ENCODE data around the gene ZFYVE28. TPM values are rescaled to one million over a fixed set of nuclear protein-coding genes. Genes with fewer than 3 reads are reported as not detected.
A peak's percentile ranks its signal among the peaks of the same experiment; 100 is the strongest.

The ZFYVE28 gene
- total and polyA plus RNA-seq, 2 experiments from 2014 or later: 4.6 to 9.6 TPM

DNA sequence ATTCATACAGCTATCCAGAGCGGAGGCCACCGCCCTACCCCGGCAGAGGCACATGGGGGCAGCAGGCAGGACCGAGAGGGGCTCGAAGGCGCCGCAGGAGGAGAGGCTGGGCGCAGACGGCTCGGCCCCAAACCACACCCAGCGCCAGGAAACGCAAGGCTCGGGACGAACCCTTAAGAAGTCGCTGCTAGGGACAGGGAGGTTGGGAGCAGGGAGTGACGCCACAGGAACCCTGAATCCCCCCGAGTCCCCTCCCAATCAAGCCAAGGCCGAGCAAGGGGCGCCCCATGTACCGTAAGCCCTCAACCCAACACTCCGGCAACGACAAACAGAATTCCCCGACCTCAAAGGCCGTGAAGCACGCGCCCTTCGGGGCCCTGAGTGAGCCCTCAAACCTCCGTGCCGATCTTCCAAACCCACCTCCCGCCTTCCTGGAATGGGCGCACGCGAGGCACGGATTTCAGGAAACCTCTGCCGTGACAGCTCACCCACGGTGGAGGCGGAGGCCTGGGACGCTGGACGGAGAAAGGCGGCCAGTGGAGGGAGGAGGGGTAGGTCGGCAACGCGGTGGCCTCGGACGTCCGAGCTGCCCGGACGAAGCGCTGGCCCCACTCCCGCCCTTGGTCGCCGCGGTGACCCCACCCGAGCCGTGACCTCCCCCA, 1.8 kb downstream of the ZFYVE28 start:
- H3K4me3 ChIP-seq: peak overlapping the region; percentile 74
- H2AFZ ChIP-seq: peak overlapping the region; percentile 47
- TF ChIP-seq EZH2phosphoT487 (IDR thresholded peaks at IDR 0.05; ENCODE audit: insufficient read depth, low read depth): no peak
- no peak for TF ChIP-seq EZH2 (IDR thresholded peaks at IDR 0.05; ENCODE audit: insufficient read depth, poor library complexity, severe bottlenecking)

DNA sequence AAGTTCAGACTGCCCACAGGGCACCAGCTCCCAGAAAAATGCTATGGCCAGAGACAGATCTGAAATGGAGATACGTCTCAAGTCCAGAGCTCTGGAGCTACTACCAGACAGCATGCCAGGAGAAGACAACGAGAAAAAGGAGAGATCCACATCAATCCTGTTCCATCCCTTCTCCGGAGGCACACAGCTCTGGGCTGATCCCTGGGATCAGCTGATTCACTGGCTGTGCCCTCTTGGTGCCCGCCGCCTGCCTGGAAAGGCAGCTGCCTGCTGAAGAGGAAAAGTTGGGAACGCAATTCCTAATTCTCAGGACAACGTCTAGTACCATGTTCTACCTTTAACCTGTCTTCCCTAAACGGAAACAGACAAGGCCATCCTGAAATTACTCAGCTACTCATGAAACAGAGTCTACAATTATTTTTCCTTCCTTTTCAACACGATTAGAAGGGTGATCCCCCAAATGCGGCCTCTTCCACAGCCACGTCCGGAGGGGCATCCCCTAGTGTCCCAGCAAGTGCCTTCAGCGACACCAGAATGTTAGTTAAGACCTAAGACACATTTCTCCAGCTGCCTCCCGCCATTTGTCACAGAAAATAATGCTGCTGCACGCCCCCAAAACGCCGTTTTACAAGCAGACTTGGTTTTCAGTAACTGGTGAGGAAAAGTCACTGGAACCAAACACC, 2.4 kb downstream of the ZFYVE28 start:
- TF ChIP-seq EZH2phosphoT487 (IDR thresholded peaks at IDR 0.05; ENCODE audit: insufficient read depth, low read depth): no peak
- TF ChIP-seq EZH2 (IDR thresholded peaks at IDR 0.05; ENCODE audit: insufficient read depth, poor library complexity, severe bottlenecking): no peak
- H3K4me3 ChIP-seq: peak overlapping the region; percentile 74; the same call in 1 of the 2 replicates
- H3K27me3 ChIP-seq (replicated peaks; ENCODE audit: insufficient read depth): peaks cover 19% of the 10 kb centered on the region
- H4K20me1 ChIP-seq (ENCODE audit: insufficient read depth): no peaks in the 10 kb centered on the region
- no peaks in the 10 kb centered on the region for H3K79me2 ChIP-seq (ENCODE audit: insufficient read depth)
- H3K36me3 ChIP-seq (ENCODE audit: low read depth): no peaks in the 10 kb centered on the region
- H3K9me3 ChIP-seq (ENCODE audit: low read depth): no peaks in the 10 kb centered on the region
- 83 to 85% methylated on average over 16 to 17 of the region's 17 CpGs for WGBS, 2 experiments (ENCODE audit: low coverage in 1 of 2, low lambda C conversion rate in 2 of 2, missing lambda C conversion rate in 2 of 2)
- H3K9me2 ChIP-seq (ENCODE audit: insufficient read depth): no peaks in the 10 kb centered on the region
- DNase-seq: no peak
- peaks cover 32% of the 10 kb centered on the region for H3F3A ChIP-seq (ENCODE audit: insufficient read depth)
- no peak overlapping the region for H3K4me2 ChIP-seq (ENCODE audit: unreplicated experiment)
- H3K4me1 ChIP-seq (ENCODE audit: insufficient read depth): peaks cover 19% of the 10 kb centered on the region
- no peak overlapping the region for H3K27ac ChIP-seq
- in situ Hi-C loops (cut with MboI): no loop called here
- peak overlapping the region; percentile 47 for H2AFZ ChIP-seq
- H3K9ac ChIP-seq: no peak overlapping the region

More for the DNA sequence above, 1.8 kb downstream of the ZFYVE28 start:
- H3K9me3 ChIP-seq (ENCODE audit: low read depth): no peaks in the 10 kb centered on the region
- H3K79me2 ChIP-seq (ENCODE audit: insufficient read depth): no peaks in the 10 kb centered on the region
- peak overlapping the region; percentile 31; the same call in 1 of the 2 replicates for H3K9ac ChIP-seq
- H3K27ac ChIP-seq: no peak overlapping the region
- peak overlapping the region; percentile 62 for H3K4me2 ChIP-seq (ENCODE audit: unreplicated experiment)
- H3F3A ChIP-seq (ENCODE audit: insufficient read depth): peaks cover 32% of the 10 kb centered on the region
- peak; percentile 59 for DNase-seq
- in situ Hi-C loops (cut with MboI): no loop called here
- no peaks in the 10 kb centered on the region for H3K9me2 ChIP-seq (ENCODE audit: insufficient read depth)
- WGBS, 2 experiments (ENCODE audit: low coverage in 1 of 2, low lambda C conversion rate in 2 of 2, missing lambda C conversion rate in 2 of 2): 26 to 34% methylated on average over 41 to 55 of the region's 55 CpGs
- H3K4me1 ChIP-seq (ENCODE audit: insufficient read depth): peaks cover 19% of the 10 kb centered on the region
- no peaks in the 10 kb centered on the region for H4K20me1 ChIP-seq (ENCODE audit: insufficient read depth)
- H3K27me3 ChIP-seq (replicated peaks; ENCODE audit: insufficient read depth): peaks cover 23% of the 10 kb centered on the region
- H3K36me3 ChIP-seq (ENCODE audit: low read depth): no peaks in the 10 kb centered on the region

DNA sequence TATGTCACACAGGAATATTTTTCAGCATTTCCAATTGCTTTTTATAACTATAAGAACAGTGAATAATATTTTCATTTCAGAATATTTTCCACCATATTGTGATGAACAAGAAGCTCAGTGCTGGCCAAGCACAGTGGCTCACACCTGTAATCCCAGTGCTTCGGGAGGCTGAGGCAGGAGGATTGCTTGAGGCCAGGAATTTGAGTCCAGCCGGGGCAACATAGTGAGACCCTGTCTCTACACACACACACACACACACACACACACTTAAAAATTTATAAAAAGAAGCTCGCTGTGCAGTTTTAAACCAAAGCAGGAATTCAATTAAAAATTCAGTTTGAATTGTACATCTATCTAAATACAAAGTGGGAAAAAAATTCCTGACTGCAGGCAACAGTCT, 3.2 kb downstream of the ZFYVE28 start:
- in situ Hi-C loops (cut with MboI): no loop called here
- H3K9ac ChIP-seq: no peak overlapping the region
- H3K36me3 ChIP-seq (ENCODE audit: low read depth): no peaks in the 10 kb centered on the region
- no peaks in the 10 kb centered on the region for H3K9me2 ChIP-seq (ENCODE audit: insufficient read depth)
- no peak overlapping the region for H3K4me2 ChIP-seq (ENCODE audit: unreplicated experiment)
- H3K4me1 ChIP-seq (ENCODE audit: insufficient read depth): peaks cover 19% of the 10 kb centered on the region
- H3K9me3 ChIP-seq (ENCODE audit: low read depth): no peaks in the 10 kb centered on the region
- WGBS, 2 experiments (ENCODE audit: low coverage in 1 of 2, low lambda C conversion rate in 2 of 2, missing lambda C conversion rate in 2 of 2): 80 to 95% methylated on average over 3 of the region's 3 CpGs
- H3K27ac ChIP-seq: no peak overlapping the region
- no peak for TF ChIP-seq EZH2phosphoT487 (IDR thresholded peaks at IDR 0.05; ENCODE audit: insufficient read depth, low read depth)
- no peak for TF ChIP-seq EZH2 (IDR thresholded peaks at IDR 0.05; ENCODE audit: insufficient read depth, poor library complexity, severe bottlenecking)
- H3K27me3 ChIP-seq (replicated peaks; ENCODE audit: insufficient read depth): peaks cover 11% of the 10 kb centered on the region
- peaks cover 32% of the 10 kb centered on the region for H3F3A ChIP-seq (ENCODE audit: insufficient read depth)
- H3K4me3 ChIP-seq: no peak overlapping the region
- no peak overlapping the region for H2AFZ ChIP-seq
- no peaks in the 10 kb centered on the region for H3K79me2 ChIP-seq (ENCODE audit: insufficient read depth)
- no peaks in the 10 kb centered on the region for H4K20me1 ChIP-seq (ENCODE audit: insufficient read depth)
- no peak for DNase-seq

DNA sequence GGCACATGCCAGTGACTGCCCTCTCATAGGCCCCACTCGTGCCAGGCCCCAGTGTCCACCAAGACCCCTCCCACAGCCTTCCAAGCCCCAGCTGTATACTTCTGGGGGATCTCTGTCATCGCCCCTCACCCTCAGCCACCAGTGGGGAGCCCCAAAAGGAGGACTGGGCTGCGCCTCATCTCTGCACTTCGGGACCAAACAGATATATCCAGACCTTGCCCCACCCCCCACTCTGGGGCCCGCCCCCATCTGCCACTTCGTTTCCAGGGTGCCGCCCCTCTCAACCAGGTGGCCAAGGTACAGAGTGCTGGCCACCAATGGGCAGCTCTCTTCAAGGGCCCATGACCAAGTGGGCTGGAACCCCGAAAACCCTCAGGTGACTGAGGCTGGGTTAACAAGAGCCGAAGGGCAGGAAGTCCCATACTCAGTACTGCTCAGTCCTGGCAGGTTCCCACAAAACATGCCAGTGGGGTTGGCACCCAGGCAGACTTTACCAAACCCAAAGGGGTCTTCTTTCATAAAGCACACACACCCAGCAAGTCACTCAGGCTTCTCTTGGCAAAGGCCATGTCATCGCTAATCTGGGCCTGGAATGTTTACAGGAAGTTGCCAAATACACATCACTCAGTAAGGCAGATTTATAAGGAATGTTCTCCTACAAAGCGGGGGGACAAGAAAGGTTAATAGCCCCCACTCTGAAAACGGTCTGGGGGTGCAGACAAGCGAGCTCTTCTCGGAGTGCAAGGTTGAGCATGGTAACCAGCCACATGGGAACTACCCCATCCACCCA, 4.4 kb downstream of the ZFYVE28 start:
- Histone ChIP-seq H3K4me2 (ENCODE audit: unreplicated experiment) (peak overlapping the region; percentile 85), H3K9ac (peak overlapping the region; percentile 78), H3K36me3 (ENCODE audit: low read depth) (no peaks in the 10 kb centered on the region), H4K20me1 (ENCODE audit: insufficient read depth) (no peaks in the 10 kb centered on the region), H3K9me3 (ENCODE audit: low read depth) (no peaks in the 10 kb centered on the region), H3K4me1 (ENCODE audit: insufficient read depth) (peaks cover 19% of the 10 kb centered on the region), H3K27ac (peak overlapping the region; percentile 89), H3K27me3 (replicated peaks; ENCODE audit: insufficient read depth) (no peaks in the 10 kb centered on the region), H3K9me2 (ENCODE audit: insufficient read depth) (no peaks in the 10 kb centered on the region), H3K79me2 (ENCODE audit: insufficient read depth) (no peaks in the 10 kb centered on the region), H2AFZ (peak overlapping the region; percentile 77), H3F3A (ENCODE audit: insufficient read depth) (peaks cover 32% of the 10 kb centered on the region), H3K4me3 (peak overlapping the region; percentile 58)
- TF ChIP-seq EZH2 (IDR thresholded peaks at IDR 0.05; ENCODE audit: insufficient read depth, poor library complexity, severe bottlenecking) (no peak), EZH2phosphoT487 (IDR thresholded peaks at IDR 0.05; ENCODE audit: insufficient read depth, low read depth) (no peak)
- DNase-seq: peak; percentile 22
- WGBS, 2 experiments (ENCODE audit: low coverage in 1 of 2, low lambda C conversion rate in 2 of 2, missing lambda C conversion rate in 2 of 2): 65% methylated on average over 14 of the region's 14 CpGs
- in situ Hi-C loops (cut with MboI): no loop called here
